SJSA1 (cell line): Measurements from ENCODE around the gene GAB3. TPM values are rescaled to one million over a fixed set of nuclear protein-coding genes. Genes with fewer than 3 reads are reported as not detected.
"Not testable (repeated sequence)": the region's sequence is repeated elsewhere in the genome, so short reads cannot be mapped to it uniquely, and the experiment has no call there.

Experiments
- DNase-seq, 2 experiments: peaks; one replicate each; pipeline ENCODE4 v3.0.0-alpha.2; 2015 to 2020; ENCODE audit warnings: low spot score in 2 of 2, low read depth in 1 of 2
- H3K27ac ChIP-seq: fragments of 250-450 bp; sonication (Bioruptor Pico); 2 replicates; pipeline ENCODE4 v1.5.1; 2020; ENCODE audit warnings: mild to moderate bottlenecking, moderate library complexity
- H3K27me3 ChIP-seq: fragments of 250-450 bp; sonication (Bioruptor Pico); replicated peaks from 2 replicates; pipeline ENCODE4 v1.5.1; 2020; ENCODE audit warnings: mild to moderate bottlenecking, moderate library complexity
- H3K36me3 ChIP-seq: fragments of 250-450 bp; sonication (Bioruptor Pico); 2 replicates; pipeline ENCODE4 v1.5.1; 2020; ENCODE audit warnings: mild to moderate bottlenecking
- H3K4me1 ChIP-seq: fragments of 250-450 bp; sonication (Bioruptor Pico); replicated peaks from 2 replicates; pipeline ENCODE4 v1.6.1; 2021; ENCODE audit warnings: mild to moderate bottlenecking
- H3K4me3 ChIP-seq: fragments of 250-450 bp; sonication (Bioruptor Pico); 2 replicates; pipeline ENCODE4 v1.5.1; 2020; ENCODE audit warnings: mild to moderate bottlenecking
- H3K9me3 ChIP-seq: fragments of 250-450 bp; sonication (Bioruptor Pico); replicated peaks from 2 replicates; pipeline ENCODE4 v1.5.1; 2020; ENCODE audit warnings: mild to moderate bottlenecking
- total RNA-seq: library from RNA; depleted of rRNA; stranded (reverse); fragments of >200 nt; shearing (Covaris generic); gene quantifications from 2 replicates; pipeline ENCODE4 v1.2.3, GENCODE V29; 2014

Gene GAB3
- total RNA-seq, 1 experiment from 2014 or later: 0.95 TPM

DNA sequence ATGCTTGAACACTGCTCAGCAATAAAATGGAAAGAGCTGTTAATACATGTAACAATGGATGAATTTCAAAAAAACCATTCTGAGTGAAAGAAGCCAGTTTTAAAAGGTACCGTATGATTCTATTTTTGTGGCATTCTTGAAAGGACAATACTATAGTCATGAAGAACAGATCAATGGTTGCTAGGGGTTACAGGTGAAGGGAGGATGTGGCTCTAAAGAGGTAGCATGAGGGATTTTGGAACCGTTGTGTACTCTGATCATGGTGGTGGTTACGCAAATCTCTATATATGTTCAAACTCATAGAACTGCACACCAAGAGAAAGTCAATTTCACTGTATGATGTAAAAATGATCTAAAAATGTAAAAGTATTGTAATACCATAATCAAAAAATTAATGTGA lies 57.5 kb downstream of the GAB3 start:
- Histone ChIP-seq H3K9me3 (no peaks in the 10 kb centered on the region), H3K27me3 (no peaks in the 10 kb centered on the region), H3K36me3 (no peaks in the 10 kb centered on the region), H3K27ac (no peak overlapping the region), H3K4me1 (no peaks in the 10 kb centered on the region), H3K4me3 (no peak overlapping the region)
- no peak for DNase-seq

DNA sequence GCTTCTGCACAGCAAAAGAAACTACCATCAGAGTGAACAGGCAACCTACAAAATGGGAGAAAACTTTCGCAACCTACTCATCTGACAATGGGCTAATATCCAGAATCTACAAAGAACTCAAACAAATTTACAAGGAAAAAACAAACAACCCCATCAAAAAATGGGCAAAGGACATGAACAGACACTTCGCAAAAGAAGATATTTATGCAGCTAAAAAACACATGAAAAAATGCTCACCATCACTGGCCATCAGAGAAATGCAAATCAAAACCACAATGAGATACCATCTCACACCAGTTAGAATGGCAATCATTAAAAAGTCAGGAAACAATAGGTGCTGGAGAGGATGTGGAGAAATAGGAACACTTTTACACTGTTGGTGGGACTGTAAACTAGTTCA lies 60.4 kb downstream of the GAB3 start:
- not testable (repeated sequence) for H3K27ac ChIP-seq, H3K4me3 ChIP-seq, H3K4me1 ChIP-seq, H3K36me3 ChIP-seq, H3K9me3 ChIP-seq, H3K27me3 ChIP-seq, DNase-seq

DNA sequence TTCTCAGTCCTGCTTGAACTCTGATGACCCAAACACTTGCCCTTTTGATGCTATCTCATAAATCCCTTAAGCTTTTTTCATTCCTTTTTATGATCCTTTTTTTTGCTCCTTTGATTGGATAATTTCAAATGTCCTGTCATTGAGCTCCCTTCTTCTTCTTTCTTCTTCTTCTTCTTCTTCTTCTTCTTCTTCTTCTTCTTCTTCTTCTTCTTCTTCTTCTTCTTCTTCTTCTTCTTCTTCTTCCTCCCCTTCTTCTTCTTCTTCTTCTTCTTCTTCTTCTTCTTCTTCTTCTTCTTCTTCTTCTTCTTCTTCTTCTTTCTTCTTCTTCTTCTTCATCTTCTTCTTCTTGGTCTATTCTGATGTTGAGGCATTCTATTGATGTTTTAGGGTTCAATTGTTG lies 78.8 kb downstream of the GAB3 start:
- H3K9me3 ChIP-seq: not testable (repeated sequence)

DNA sequence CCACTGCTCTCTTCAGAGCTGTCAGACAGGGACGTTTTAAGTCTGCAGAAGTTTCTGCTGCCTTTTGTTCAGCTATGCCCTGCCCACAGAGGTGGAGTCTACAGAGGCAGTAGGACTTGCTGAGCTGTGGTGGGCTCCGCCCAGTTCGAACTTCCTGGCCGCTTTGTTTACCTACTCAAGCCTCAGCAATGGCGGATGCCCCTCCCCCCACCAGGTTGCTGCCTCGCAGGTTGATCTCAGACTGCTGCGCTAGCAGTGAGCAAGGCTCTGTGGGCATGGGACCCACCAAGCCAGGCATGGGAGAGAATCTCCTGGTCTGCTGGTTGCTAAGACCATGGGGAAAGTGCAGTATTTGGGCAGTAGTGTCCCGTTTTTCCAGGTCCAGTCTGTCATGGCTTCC lies 80.0 kb downstream of the GAB3 start:
- H3K36me3 ChIP-seq, H3K27me3 ChIP-seq, H3K27ac ChIP-seq, DNase-seq, H3K9me3 ChIP-seq, H3K4me1 ChIP-seq, H3K4me3 ChIP-seq: not testable (repeated sequence)

More for the DNA sequence above, 78.8 kb downstream of the GAB3 start:
- H3K27ac ChIP-seq, H3K4me1 ChIP-seq, DNase-seq, H3K27me3 ChIP-seq, H3K36me3 ChIP-seq, H3K4me3 ChIP-seq: not testable (repeated sequence)

DNA sequence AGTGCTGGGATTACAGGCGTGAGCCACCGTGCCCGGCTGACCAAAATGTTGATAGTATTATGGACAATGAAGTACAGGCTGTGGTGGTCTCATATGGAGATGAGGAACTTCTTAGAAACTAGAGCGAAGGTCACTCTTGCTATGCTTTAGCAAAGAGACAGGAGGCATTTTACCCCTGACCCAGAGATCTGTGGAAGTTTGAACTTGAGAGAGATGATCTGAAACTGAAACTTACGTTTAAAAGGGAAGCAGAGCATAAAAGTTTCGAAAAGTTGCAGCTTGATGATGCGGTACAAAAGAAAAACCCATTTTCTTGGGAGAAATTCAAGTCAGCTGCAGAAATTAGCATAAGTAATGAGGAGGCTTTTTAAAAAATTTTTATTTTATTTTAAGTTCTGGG lies 89.0 kb downstream of the GAB3 start:
- no peak overlapping the region for H3K27ac ChIP-seq
- H3K36me3 ChIP-seq: no peaks in the 10 kb centered on the region
- no peaks in the 10 kb centered on the region for H3K4me1 ChIP-seq
- H3K4me3 ChIP-seq: no peak overlapping the region
- no peaks in the 10 kb centered on the region for H3K27me3 ChIP-seq
- no peaks in the 10 kb centered on the region for H3K9me3 ChIP-seq
- no peak for DNase-seq

DNA sequence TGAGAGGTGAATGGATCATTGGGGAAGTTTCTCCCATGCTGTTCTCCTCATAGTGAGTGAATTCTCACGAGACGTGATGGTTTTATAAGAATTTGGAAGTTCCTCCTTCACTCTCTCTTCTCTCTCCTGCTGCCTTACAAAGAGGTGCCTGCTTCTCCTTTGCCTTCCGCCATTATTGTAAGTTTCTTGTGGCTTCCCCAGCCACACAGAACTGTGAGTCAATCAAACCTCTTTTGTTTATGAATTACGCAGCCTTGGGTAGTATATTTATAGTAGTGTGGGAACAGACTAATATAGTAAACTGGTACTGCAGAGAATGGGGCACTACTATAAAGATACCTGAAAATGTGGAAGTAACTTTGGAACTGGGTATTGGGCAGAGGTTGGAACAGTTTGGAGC lies 89.7 kb downstream of the GAB3 start:
- no peaks in the 10 kb centered on the region for H3K4me1 ChIP-seq
- no peaks in the 10 kb centered on the region for H3K9me3 ChIP-seq
- H3K27me3 ChIP-seq: no peaks in the 10 kb centered on the region
- no peak overlapping the region for H3K27ac ChIP-seq
- DNase-seq: no peak
- no peaks in the 10 kb centered on the region for H3K36me3 ChIP-seq
- H3K4me3 ChIP-seq: no peak overlapping the region

DNA sequence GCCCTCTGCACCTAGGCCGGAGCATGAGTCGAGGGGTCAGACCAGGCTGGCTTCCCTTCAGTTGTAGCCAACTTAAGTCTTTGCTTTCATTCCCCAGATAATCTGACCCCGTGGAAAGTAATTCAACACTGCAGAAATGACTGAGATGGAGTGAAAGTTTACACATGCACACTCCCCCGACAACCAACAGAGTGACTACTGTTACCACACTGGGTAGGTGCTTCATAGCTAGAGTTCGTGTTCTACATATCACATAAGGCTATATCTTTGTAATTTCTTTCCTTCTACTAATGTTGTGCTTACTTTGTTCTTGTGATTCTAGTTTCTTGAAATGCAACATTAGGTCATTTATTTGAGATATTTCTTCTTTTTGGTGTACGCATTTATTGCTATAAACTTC lies 90.3 kb downstream of the GAB3 start:
- H3K9me3 ChIP-seq: no peaks in the 10 kb centered on the region
- no peak overlapping the region for H3K27ac ChIP-seq
- no peaks in the 10 kb centered on the region for H3K4me1 ChIP-seq
- H3K36me3 ChIP-seq: no peaks in the 10 kb centered on the region
- H3K27me3 ChIP-seq: no peaks in the 10 kb centered on the region
- DNase-seq: no peak
- no peak overlapping the region for H3K4me3 ChIP-seq

DNA sequence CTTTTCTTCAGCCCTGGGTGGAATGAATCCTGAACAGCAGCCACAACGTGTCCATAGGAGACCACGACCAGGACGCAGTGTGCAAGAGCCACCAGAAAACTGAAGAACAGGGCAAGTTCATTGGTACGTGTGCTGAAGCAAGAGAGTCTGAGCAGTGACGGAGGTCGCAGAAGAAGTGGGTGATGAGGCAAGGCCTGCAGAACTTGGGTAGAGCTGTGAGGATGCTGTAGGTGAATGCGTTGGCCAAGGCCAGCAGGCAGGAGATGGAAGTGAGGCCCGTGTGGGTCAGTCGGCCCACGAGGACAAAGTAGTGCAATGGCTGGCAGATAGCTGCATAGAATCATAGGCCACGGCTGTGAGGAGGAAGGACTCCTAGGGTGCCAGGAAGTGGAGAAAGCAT lies 91.9 kb downstream of the GAB3 start:
- H3K4me3 ChIP-seq: no peak overlapping the region
- H3K36me3 ChIP-seq: no peaks in the 10 kb centered on the region
- no peak overlapping the region for H3K27ac ChIP-seq
- no peaks in the 10 kb centered on the region for H3K27me3 ChIP-seq
- no peak for DNase-seq
- no peaks in the 10 kb centered on the region for H3K4me1 ChIP-seq
- H3K9me3 ChIP-seq: no peaks in the 10 kb centered on the region

DNA sequence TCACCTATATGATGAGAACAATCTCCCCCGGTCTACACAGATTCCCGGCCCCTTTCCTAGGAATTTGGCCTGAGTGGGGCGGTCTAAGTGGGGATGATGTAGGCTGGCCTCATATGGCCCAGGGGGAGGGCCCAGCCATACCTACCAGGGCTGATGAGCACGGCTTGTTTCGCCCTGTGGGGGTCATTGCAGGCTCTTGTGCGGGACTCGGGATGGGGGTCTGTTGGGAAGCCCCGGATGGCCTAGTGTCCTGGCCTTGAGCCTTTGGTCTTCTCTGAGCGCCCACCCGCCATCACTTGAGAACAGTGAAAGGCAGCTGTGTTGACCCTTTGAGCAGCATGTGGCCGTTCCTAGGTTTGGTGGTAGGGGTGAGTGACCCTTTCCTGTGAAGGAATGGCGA lies 92.7 kb downstream of the GAB3 start:
- Histone ChIP-seq H3K36me3 (no peaks in the 10 kb centered on the region), H3K27ac (no peak overlapping the region), H3K4me1 (no peaks in the 10 kb centered on the region), H3K4me3 (no peak overlapping the region), H3K27me3 (no peaks in the 10 kb centered on the region), H3K9me3 (no peaks in the 10 kb centered on the region)
- no peak for DNase-seq

DNA sequence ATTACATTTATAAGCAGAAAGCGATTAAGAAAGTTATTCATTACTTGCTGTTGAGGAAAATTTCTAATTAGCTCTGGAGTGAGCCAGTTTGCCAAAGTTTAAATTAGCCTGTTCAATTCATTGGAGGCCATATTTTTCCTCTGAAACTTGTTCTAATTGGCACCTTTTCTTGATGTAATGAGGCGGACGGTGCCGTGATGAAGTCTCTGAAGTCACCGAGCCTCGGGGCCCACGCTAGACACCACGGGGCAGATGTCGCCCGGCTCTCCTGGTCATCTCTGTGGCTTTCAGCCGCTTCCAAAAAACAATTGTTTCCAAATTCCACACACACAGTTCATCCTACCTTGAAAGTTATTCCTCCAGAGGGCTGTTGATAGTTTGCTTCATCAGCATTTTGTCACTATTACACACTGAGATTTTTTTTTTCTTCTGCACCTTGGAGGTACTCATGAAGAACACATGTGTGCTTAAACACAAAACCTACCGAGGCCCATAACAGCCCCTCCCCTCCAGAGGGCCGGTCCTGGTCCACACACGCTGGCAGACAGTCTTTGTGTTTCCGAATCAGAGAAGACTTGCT lies 93.6 kb downstream of the GAB3 start:
- Histone ChIP-seq H3K4me3 (no peak overlapping the region), H3K27ac (no peak overlapping the region), H3K27me3 (no peaks in the 10 kb centered on the region), H3K4me1 (no peaks in the 10 kb centered on the region), H3K9me3 (no peaks in the 10 kb centered on the region), H3K36me3 (no peaks in the 10 kb centered on the region)
- no peak for DNase-seq

DNA sequence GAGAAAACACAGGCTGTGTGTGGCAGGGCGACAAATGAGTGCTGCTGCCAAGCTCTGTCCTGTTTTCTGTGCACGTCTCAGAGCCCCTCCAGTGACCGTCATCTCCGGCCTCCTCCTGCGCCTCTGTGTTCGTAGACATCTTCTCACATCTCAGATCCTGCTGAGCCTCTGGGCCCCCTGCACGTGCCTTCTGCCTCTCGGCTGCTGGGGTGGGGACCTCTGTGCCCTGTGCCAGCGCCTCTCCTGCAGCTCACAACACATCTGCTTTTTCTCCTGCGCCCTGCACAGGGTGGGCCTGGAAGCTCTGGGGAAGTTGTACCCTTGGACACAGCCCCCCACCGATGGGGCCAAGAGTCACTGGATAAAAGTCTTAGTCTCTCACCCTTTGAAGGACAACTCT lies 95.1 kb downstream of the GAB3 start:
- no peak for DNase-seq
- no peak overlapping the region for H3K4me3 ChIP-seq

DNA sequence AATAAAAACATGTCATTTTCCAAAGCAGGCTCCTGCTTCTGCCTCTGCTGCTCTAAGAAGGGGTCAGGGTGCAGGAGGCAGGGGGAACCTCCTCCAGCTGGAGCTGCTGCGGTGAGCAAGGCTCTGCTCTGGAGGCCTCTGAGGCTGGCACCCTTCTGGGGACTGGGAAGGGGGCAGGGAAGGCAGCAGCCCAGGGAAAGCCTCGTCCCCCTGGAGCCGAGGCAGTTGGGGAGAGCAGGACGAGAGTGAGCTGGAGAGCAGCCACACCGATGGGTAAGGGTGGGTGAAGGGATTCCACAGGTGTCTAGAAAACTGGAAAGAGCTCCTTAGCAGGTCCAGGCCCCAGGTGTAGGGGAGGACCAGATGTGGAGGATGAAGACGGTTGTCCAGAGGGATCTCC lies 95.5 kb downstream of the GAB3 start:
- H3K27ac ChIP-seq: no peak overlapping the region
- H3K27me3 ChIP-seq: no peaks in the 10 kb centered on the region
- no peaks in the 10 kb centered on the region for H3K9me3 ChIP-seq
- H3K4me3 ChIP-seq: no peak overlapping the region
- no peaks in the 10 kb centered on the region for H3K36me3 ChIP-seq
- DNase-seq: no peak
- no peaks in the 10 kb centered on the region for H3K4me1 ChIP-seq

More for the DNA sequence above, 95.1 kb downstream of the GAB3 start:
- no peaks in the 10 kb centered on the region for H3K36me3 ChIP-seq
- no peak overlapping the region for H3K27ac ChIP-seq
- H3K27me3 ChIP-seq: no peaks in the 10 kb centered on the region
- no peaks in the 10 kb centered on the region for H3K4me1 ChIP-seq
- H3K9me3 ChIP-seq: no peaks in the 10 kb centered on the region

DNA sequence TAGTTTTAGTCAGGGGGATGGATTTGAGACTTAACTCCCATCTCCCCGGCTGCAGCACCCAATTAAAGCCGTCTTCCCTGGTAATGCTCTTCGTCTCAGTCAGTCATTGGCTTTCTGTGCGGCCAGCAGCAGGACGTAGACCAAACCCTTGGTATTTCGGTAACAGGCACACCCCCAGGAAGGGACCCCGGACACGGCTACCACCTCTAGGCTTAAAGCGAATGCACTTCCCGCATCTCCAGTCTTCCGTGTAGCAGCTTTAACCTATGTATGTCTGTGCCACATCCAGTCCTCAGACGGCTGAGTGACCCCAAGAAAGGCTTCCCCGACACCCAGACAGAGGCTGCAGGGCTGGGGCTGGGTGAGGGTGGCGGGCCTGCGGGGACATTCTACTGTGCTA lies 96.0 kb downstream of the GAB3 start:
- H3K36me3 ChIP-seq: no peaks in the 10 kb centered on the region
- no peaks in the 10 kb centered on the region for H3K4me1 ChIP-seq
- H3K27ac ChIP-seq: no peak overlapping the region
- no peaks in the 10 kb centered on the region for H3K9me3 ChIP-seq
- DNase-seq: no peak
- H3K27me3 ChIP-seq: no peaks in the 10 kb centered on the region
- H3K4me3 ChIP-seq: no peak overlapping the region

DNA sequence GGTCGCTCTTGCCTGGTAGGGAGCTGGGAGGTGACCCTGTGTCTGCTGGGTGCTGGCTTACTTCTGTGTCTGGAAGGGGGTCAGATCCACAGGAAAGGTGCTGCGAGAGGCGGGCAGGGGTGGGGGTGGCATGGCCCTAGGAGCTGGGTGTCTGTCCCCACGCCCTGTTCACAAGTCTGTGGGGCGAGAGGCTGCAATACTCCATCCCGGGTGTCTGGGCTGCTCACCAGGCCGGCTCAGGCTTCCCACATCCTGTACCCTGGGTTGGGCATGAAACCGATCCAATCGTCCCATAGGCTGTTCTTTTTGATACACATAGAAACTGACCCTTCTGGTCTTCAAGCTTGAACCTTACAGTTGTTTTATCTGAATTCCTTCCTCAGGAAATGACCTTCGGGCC lies 96.5 kb downstream of the GAB3 start:
- H3K9me3 ChIP-seq: no peaks in the 10 kb centered on the region
- H3K4me1 ChIP-seq: no peaks in the 10 kb centered on the region
- H3K36me3 ChIP-seq: no peaks in the 10 kb centered on the region
- H3K27ac ChIP-seq: no peak overlapping the region
- H3K27me3 ChIP-seq: no peaks in the 10 kb centered on the region
- no peak overlapping the region for H3K4me3 ChIP-seq
- DNase-seq: no peak

DNA sequence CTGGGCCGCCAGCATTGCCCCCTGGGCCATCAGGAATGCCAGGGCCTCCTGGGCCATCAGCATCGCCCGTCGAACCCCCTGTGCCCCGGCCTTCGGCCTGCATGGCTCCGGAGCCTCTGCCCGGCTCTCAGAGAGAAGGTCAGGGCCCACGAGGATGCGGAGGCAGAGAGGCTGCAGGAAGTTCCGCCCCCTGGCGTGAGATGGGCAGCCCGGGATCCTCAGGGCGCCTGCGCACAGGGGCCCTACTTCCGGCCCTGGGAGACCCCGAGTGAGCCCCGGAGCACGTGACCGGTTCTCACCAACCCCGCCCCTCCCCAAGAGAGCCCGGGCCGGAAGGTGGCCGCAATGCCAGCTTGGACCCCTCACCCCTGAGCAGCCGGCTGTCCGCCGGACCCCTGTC lies 97.5 kb downstream of the GAB3 start, which contains the start of gene CTAG2:
Gene CTAG2, minus strand, starts transcription at position 167 of the 400 bp plus-strand sequence. Its CDS starts 64 bp downstream, at position 103.
- not testable (repeated sequence) for H3K27me3 ChIP-seq, H3K4me3 ChIP-seq, H3K4me1 ChIP-seq, H3K9me3 ChIP-seq, H3K36me3 ChIP-seq, DNase-seq, H3K27ac ChIP-seq
